ENCODE results near the gene HIVEP2.

Gene HIVEP2

GRCh38 chr6:142944124-142945048 is 590 bp downstream of the HIVEP2 start:
- peak; percentile 53 to 73 for DNase-seq

GRCh38 chr6:142943711-142944123 is 1.3 kb downstream of the HIVEP2 start:
- no peak for DNase-seq

DNA sequence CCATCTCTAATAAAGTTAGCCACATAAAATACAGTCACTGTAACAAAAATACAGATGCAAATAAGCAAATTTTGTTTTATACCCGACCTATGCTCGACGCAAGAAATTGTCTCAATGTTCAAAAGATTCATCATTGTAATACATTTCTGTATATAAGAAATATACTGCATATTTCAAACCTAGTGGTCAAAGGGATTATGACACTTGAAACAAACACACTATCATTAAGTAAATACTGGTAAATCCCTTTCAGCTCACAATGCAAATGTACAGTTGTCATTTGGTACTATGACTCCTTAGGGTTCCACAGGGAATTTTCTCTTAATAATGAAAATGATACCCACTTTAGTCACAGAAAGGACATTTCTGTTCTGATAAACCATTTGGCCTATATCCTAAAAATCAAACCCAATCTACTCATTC is 2.2 kb downstream of the HIVEP2 start:
- DNase-seq = peak in 1 of 2 experiments; percentile 9

DNA sequence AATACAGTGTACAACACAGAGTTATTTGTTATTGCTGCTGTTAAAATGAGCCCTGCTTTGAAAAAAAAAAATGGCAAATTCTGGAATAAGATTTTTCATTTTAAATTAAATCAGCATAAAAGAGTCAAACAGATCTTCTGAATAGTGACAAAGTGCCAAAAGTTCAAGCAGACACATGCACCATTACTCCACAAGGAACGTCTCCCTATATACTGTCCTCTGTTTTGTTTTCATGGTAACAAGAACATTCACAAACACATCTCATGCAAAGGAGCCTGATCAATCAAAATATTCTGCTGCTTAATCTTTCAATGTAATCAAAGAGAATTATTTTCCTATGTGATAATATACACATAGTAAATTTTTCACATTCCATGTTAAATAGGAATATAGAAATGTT is 2.7 kb downstream of the HIVEP2 start:
- no peak for DNase-seq

DNA sequence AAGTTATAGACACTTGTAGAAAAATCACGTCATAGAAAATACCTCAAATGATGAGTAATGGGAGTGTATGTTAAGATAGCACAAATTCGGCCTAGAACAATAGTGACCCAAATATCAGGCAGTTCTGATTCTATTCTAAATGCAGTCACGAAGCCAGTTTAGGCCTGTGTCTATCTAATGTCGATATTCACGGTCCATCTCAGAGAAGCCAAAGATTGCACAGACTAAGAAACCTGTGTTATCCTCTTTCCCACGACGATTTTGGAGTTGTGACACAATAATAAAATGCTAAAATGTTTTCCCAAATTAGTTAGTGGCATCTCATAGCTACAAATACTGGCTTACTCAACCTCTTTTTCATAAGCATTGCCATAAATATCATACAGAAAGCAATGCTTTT is 4.0 kb downstream of the HIVEP2 start:
- DNase-seq = no peak

DNA sequence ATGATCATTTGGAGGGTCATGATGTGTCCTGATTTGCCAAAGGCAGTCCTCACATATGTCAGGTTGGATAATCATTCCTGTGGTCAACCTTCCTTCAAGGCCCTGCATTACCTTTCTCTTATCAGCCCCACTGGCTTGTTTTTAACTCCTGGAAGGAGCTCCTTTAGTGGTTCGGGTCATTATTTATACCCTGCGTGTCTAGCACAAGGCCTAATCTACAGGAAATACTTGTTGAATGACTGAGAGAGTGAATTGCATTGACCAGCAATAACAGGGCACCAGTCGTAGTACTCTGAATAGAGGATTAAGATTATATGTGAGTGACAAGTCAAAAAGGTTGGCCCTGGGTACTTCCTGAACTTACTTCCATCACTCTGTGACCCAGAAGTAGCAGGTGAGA is 4.5 kb downstream of the HIVEP2 start:
- no peak for DNase-seq

- DNase-seq = no peak
Observed at GRCh38 chr6:142938510-142938909, 6.5 kb downstream of the HIVEP2 start.

DNA sequence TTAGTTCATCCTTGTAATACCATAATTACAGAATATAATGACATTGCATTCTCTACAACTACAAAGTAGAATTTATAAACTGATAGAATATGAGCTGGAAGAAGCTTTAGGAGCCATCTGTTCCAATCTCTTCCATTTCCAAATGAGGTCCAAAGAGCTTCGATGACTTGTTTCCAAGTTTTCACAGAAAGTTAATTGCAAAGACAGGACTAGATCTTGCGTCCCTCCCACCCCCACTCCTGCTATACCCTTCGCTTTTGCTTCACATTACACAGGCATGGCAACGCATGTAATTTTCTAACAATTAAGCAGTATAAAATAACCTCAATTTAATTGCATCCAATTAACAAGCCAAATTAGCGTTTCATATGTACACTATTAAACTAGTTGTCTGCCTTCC is 7.0 kb downstream of the HIVEP2 start:
- DNase-seq = peak in 1 of 2 experiments; percentile 49

DNA sequence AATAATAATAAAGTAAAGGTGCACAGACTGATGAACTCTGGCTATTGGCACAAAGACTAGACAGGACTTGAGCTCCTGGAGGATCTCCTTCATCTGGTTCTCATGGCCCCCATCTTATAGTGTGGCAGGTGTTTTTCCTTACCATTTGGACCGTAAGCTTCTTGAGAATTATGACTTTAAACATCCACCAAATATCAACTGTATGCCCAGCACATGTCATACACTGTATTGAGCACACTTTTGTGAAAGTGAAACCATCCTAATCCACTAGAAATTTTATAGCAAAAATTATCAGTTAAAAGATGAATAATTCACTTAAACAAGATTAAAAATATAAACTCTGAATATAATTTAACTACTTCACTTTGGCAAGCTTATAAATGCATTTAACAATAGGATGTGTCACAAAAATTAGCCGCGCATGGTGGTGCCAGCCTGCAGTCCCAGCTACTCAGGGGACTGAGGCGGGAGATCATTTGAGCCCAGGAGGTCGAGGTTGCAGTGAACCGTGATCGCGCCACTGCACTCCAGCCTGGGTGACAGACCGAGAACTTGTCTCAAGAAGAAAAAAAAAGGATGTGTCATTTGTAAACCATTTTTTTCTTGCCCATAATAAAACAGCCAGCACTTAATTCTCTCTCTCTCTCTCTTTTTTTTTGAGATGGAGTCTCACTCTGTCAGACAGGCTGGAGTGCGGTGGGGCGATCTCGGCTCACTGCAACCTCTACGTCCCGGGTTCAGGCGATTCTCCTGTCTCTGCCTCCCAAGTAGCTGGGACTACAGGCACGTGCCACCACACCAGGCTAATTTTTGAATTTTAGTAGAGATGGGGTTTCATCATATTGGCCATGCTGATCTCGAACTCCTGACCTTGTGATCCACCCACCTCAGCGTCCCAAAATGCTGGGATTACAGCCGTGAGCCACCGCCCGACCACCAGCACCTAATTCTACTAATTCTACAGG is 9.1 kb downstream of the HIVEP2 start:
- DNase-seq = no peak

- no peak for DNase-seq
Observed at GRCh38 chr6:142934599-142934998, 10.4 kb downstream of the HIVEP2 start.

- no peak for DNase-seq
Observed at GRCh38 chr6:142934106-142934505, 10.9 kb downstream of the HIVEP2 start.

- no peak for DNase-seq
Observed at GRCh38 chr6:142933701-142934100, 11.3 kb downstream of the HIVEP2 start.

- no peak for DNase-seq
Observed at GRCh38 chr6:142932889-142933288, 12.1 kb downstream of the HIVEP2 start.

GRCh38 chr6:142929751-142930358 is 15.1 kb downstream of the HIVEP2 start:
- no peak for DNase-seq

DNA sequence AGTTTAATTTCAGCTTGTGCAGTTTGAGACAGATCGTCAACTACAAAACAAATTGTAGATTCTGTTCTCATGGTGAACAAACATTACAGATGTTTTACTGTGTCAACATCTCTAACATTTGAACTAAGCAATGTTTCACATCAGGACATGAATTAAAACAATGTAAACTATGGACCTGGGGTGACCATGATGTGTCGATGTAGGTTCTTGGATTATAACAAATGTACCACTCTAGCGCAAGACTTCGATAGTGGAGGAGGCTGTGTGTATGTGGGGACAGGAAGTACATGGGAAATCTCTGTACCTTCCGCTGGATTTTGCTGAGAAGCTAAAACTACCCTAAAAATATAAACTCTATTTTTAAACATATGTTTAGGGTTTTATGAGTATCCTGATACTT is 17.1 kb downstream of the HIVEP2 start:
- DNase-seq = no peak

DNA sequence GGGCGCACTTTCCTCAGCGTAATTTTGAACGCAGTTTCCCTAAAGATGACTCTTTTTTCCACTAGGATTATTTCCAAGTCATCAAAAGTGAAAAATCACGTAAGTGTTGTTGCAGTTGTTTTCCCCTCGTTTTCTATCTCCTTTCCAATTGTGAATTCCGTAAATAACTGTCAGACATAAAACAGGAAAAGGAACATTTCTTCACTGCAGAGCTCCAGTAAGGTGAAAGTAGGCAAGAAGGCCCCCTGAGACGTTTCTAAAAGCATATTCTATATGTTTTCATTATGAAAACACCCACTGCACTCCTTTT is 17.8 kb downstream of the HIVEP2 start:
- DNase-seq = no peak

DNA sequence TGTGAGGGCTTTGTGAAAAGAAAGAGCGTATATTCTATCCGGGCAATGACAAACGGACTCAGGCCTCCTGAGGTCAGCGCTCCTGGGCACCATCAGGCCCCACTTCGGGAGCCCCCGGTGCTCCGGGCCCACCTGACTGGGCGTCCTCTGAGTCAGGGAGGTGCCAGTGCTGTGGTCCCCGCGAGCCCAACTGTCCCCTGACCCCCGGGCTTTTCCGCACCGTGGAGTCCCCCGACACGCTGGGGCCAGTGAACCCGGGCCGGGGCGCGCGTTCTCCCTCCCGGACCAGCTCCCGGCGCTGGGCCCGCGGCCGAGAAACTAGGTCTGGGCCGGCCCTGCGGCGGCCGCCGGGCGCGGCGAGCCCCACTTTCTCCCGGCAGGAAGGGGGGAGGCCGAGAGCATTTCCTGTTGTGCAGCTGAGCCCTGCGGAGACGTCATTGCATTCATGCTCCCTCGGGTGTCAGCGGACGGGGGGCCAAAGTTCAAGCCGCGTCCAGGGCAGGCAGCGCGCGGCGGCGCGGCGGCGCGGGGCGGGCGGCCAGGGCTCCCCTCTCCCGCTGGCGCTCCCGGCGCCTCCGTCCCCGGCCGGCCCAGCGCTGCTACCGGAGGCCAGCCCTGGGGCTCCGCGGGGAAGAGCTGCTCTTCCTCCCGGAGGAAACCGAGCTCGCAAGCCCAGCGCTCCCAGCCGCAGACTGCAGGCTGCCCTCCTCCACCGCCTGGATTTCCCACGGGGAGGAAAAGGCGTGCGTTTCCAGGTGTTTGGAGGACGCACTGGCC is 18.3 kb downstream of the HIVEP2 start:
- DNase-seq = no peak

DNA sequence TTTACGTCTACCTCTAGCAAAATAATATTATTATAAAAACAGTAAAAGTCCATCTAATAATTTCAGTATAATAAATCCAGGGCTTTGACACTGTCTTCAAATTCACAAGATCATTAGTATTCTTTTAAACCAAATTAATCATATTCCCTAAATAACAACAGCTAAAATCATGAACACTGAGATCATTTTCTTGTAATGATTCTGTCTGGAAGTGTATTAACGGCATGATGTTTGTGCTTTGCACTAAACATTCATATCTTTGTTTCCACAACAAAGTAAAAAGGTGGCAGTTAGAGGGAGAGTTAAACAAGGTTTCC is 18.8 kb downstream of the HIVEP2 start:
- no peak for DNase-seq

DNA sequence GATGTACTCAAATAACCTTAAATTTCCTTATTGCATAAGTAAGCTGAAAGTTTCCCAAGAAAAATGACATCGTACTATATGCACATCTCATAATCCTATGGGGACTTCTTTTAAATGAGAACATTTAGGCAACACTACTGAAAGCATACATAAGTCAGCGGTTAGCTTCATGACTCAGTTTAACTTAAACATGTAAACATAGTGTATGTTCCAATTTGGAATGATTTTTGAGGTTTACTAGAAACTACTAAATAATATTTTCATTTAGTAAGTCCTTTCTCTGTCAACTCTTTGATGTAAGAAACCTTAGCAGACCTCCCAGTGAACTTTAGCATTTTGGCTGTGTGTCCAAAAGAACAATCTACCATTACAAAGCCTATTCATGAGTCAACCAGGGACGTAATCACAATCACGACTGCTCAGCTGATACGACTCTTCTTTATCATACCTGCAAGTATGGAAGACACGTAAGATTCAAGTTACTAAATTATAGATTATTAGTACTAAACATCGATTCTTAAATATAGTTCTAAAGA is 19.3 kb downstream of the HIVEP2 start:
- DNase-seq = no peak

GRCh38 chr6:142918339-142919042 is 26.5 kb downstream of the HIVEP2 start:
- no peak for DNase-seq

DNA sequence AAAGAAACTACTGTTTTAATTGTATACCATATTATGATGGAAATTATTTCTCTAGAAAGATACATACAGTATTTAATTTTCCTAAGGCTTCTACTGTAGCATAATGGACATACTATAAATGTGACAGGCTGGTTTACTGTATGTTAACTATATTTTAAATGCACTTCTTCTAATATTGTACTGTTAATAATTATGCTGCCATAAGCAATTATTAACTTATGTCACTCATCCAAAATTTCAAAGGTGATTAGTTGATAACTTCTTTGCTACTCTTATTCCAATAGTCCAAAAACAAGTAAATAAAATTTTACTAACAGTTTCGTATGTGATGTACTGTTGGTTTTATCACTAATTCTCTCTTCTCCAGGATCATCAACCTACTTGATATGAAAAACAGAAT is 28.1 kb downstream of the HIVEP2 start:
- no peak for DNase-seq
